Measurements from ENCODE around the gene MAGED1. TPM values are rescaled to one million over a fixed set of nuclear protein-coding genes. Genes with fewer than 3 reads are reported as not detected.

MAGED1 gene
- total and polyA plus RNA-seq, 2 donors (not counting 1 experiment from before 2014, with no cell fraction given): 72.0 to 390 TPM

DNA sequence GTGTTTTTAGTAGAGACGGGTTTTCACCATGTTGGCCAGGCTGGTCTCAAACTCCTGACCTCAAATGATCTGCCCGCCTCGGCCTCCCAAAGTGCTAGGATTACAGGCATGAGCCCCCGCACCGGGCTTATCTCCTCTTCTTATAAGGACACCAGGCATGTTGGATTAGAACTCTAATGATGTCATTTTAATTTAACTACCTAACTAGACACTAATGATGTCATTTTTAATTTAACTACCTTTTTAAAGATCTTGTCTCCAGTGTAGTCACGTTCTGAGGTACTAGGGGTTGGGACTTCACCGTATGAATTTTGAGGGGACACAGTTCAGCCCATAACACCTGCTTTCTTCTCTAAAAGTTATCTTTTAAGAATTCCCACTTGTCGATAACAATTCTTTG lies 37.7 kb upstream of the MAGED1 start:
- Histone ChIP-seq H3K4me3 (replicated peaks in 1 of 4; ENCODE audit: control extremely low read depth in 1 of 4, insufficient read depth in 1 of 4, low read depth in 3 of 4, low read length in 4 of 4) (no peak overlapping the region), H4K20me1 (ENCODE audit: control insufficient read depth, extremely low read depth, insufficient read depth, low read length) (no peaks in the 10 kb centered on the region), H3K9ac (ENCODE audit: insufficient read depth, low read length) (no peak overlapping the region), H2AFZ (ENCODE audit: low read length) (no peak overlapping the region), H3K27ac (ENCODE audit: insufficient read depth, low read length) (no peak overlapping the region), H3K27me3 (ENCODE audit: control insufficient read depth, insufficient read depth, low read length) (no peaks in the 10 kb centered on the region), H3K4me2 (ENCODE audit: extremely low read depth, insufficient read depth, low read length) (no peak overlapping the region), H3K4me1 (ENCODE audit: control insufficient read depth, extremely low read depth, insufficient read depth, low read length) (no peaks in the 10 kb centered on the region), H3K79me2 (ENCODE audit: control insufficient read depth, insufficient read depth, low read length) (no peaks in the 10 kb centered on the region), H3K36me3 (ENCODE audit: control insufficient read depth, insufficient read depth, low read length) (no peaks in the 10 kb centered on the region), H3K9me3 (ENCODE audit: control insufficient read depth, insufficient read depth, low read depth, low read length) (no peaks in the 10 kb centered on the region)
- TF ChIP-seq EZH2 (IDR thresholded peaks at IDR 0.05; ENCODE audit: low read length, missing control alignments) (no peak), CTCF (conservative IDR thresholded peaks at IDR 0.05 in 1 of 2, IDR thresholded peaks at IDR 0.05 in 1 of 2; ENCODE audit: low read depth in 1 of 2, low read length in 2 of 2) (no peak)
- DNase-seq (ENCODE audit: low read depth in 2 of 2): no peak

GRCh38 chrX:51857159-51857733 lies 36.2 kb upstream of the MAGED1 start:
- Histone ChIP-seq H3K4me2 (ENCODE audit: extremely low read depth, insufficient read depth, low read length) (no peak overlapping the region), H4K20me1 (ENCODE audit: control insufficient read depth, extremely low read depth, insufficient read depth, low read length) (no peaks in the 10 kb centered on the region), H3K36me3 (ENCODE audit: control insufficient read depth, insufficient read depth, low read length) (no peaks in the 10 kb centered on the region), H3K4me3 (replicated peaks in 1 of 4; ENCODE audit: control extremely low read depth in 1 of 4, insufficient read depth in 1 of 4, low read depth in 3 of 4, low read length in 4 of 4) (no peak overlapping the region), H3K79me2 (ENCODE audit: control insufficient read depth, insufficient read depth, low read length) (no peaks in the 10 kb centered on the region), H2AFZ (ENCODE audit: low read length) (no peak overlapping the region), H3K4me1 (ENCODE audit: control insufficient read depth, extremely low read depth, insufficient read depth, low read length) (no peaks in the 10 kb centered on the region), H3K9ac (ENCODE audit: insufficient read depth, low read length) (no peak overlapping the region), H3K27ac (ENCODE audit: insufficient read depth, low read length) (no peak overlapping the region), H3K27me3 (ENCODE audit: control insufficient read depth, insufficient read depth, low read length) (no peaks in the 10 kb centered on the region), H3K9me3 (ENCODE audit: control insufficient read depth, insufficient read depth, low read depth, low read length) (no peaks in the 10 kb centered on the region)
- no peak for DNase-seq (ENCODE audit: low read depth in 2 of 2)
- TF ChIP-seq EZH2 (IDR thresholded peaks at IDR 0.05; ENCODE audit: low read length, missing control alignments) (no peak), CTCF (conservative IDR thresholded peaks at IDR 0.05 in 1 of 2, IDR thresholded peaks at IDR 0.05 in 1 of 2; ENCODE audit: low read depth in 1 of 2, low read length in 2 of 2) (no peak)

- DNase-seq (ENCODE audit: low read depth in 2 of 2): peak; percentile 45 to 48
- no peaks in the 10 kb centered on the region for H4K20me1 ChIP-seq (ENCODE audit: control insufficient read depth, extremely low read depth, insufficient read depth, low read length)
- TF ChIP-seq EZH2 (IDR thresholded peaks at IDR 0.05; ENCODE audit: low read length, missing control alignments) (no peak), CTCF (conservative IDR thresholded peaks at IDR 0.05 in 1 of 2, IDR thresholded peaks at IDR 0.05 in 1 of 2; ENCODE audit: low read depth in 1 of 2, low read length in 2 of 2) (peak; percentile 12 to 48)
- no peaks in the 10 kb centered on the region for H3K27me3 ChIP-seq (ENCODE audit: control insufficient read depth, insufficient read depth, low read length)
- H3K4me1 ChIP-seq (ENCODE audit: control insufficient read depth, extremely low read depth, insufficient read depth, low read length): no peaks in the 10 kb centered on the region
- H3K9me3 ChIP-seq (ENCODE audit: control insufficient read depth, insufficient read depth, low read depth, low read length): no peaks in the 10 kb centered on the region
- no peaks in the 10 kb centered on the region for H3K79me2 ChIP-seq (ENCODE audit: control insufficient read depth, insufficient read depth, low read length)
- H3K4me3 ChIP-seq (replicated peaks in 1 of 4; ENCODE audit: control extremely low read depth in 1 of 4, insufficient read depth in 1 of 4, low read depth in 3 of 4, low read length in 4 of 4): no peak overlapping the region
- H3K4me2 ChIP-seq (ENCODE audit: extremely low read depth, insufficient read depth, low read length): no peak overlapping the region
- H2AFZ ChIP-seq (ENCODE audit: low read length): no peak overlapping the region
- no peak overlapping the region for H3K9ac ChIP-seq (ENCODE audit: insufficient read depth, low read length)
- H3K36me3 ChIP-seq (ENCODE audit: control insufficient read depth, insufficient read depth, low read length): no peaks in the 10 kb centered on the region
- no peak overlapping the region for H3K27ac ChIP-seq (ENCODE audit: insufficient read depth, low read length)
These were observed 32.7 kb upstream of the MAGED1 start for GRCh38 chrX:51860679-51861078.
